HEK293T (cell line): ENCODE data around the gene DHRS12.

ENCODE experiments used
- CTCF ChIA-PET: fragments of 350-600 bp; formaldehyde crosslinking; extraction: SDS; loops from one replicate; lab custom pipeline; 2021; ENCODE audit warnings: antibody characterized with exemption, inconsistent platforms; lab: Yijun Ruan, JAX
- POLR2A ChIA-PET: fragments of 350-600 bp; formaldehyde crosslinking; extraction: SDS; loops from one replicate; lab custom pipeline; 2020; ENCODE audit warnings: antibody characterized with exemption, inconsistent platforms; lab: Yijun Ruan, JAX
- DNase-seq: peaks from one replicate; pipeline ENCODE4 v3.0.0; 2012; ENCODE audit warnings: mixed read lengths; ENCODE audit errors: extremely low spot score
- ARNT ChIP-seq: fragments of 450-650 bp; IDR thresholded peaks from 2 replicates; pipeline ENCODE4 v1.6.1; 2017; ENCODE audit warnings: mild to moderate bottlenecking
- BHLHE40 ChIP-seq: fragments of 450-650 bp; IDR thresholded peaks from 2 replicates; pipeline ENCODE4 v1.6.1; 2016; ENCODE audit warnings: mild to moderate bottlenecking, moderate library complexity, borderline replicate concordance
- CTBP1 ChIP-seq: fragments of 450-650 bp; IDR thresholded peaks from 2 replicates; pipeline ENCODE4 v1.6.1; 2016; ENCODE audit warnings: borderline replicate concordance
- FOXA1 ChIP-seq: fragments of 450-650 bp; IDR thresholded peaks from 2 replicates; pipeline ENCODE4 v1.6.1; 2016; ENCODE audit warnings: mild to moderate bottlenecking
- FOXM1 ChIP-seq: fragments of 450-650 bp; IDR thresholded peaks from 2 replicates; pipeline ENCODE4 v1.6.1; 2017; ENCODE audit warnings: mild to moderate bottlenecking, borderline replicate concordance
- HDGF ChIP-seq: fragments of 450-650 bp; IDR thresholded peaks from 2 replicates; pipeline ENCODE4 v1.6.1; 2017; ENCODE audit warnings: antibody characterized with exemption, borderline replicate concordance
- L3MBTL2 ChIP-seq: fragments of 450-650 bp; conservative IDR thresholded peaks from 2 replicates; pipeline ENCODE4 v1.6.1; 2016; ENCODE audit warnings: mild to moderate bottlenecking
- LEF1 ChIP-seq: fragments of 450-650 bp; IDR thresholded peaks from 2 replicates; pipeline ENCODE4 v1.6.1; 2017; ENCODE audit warnings: mild to moderate bottlenecking, borderline replicate concordance
- NFRKB ChIP-seq: fragments of 450-650 bp; IDR thresholded peaks from 2 replicates; pipeline ENCODE4 v1.6.1; 2016; ENCODE audit warnings: mild to moderate bottlenecking, moderate library complexity
- SP1 ChIP-seq: fragments of 450-650 bp; IDR thresholded peaks from 2 replicates; pipeline ENCODE4 v1.6.1; 2017
- SUZ12 ChIP-seq: fragments of 450-650 bp; IDR thresholded peaks from 2 replicates; pipeline ENCODE4 v1.6.1; 2016; ENCODE audit warnings: mild to moderate bottlenecking
- TARDBP ChIP-seq: fragments of 450-650 bp; IDR thresholded peaks from 2 replicates; pipeline ENCODE4 v1.6.1; 2016
- ZNF384 ChIP-seq: fragments of 450-650 bp; IDR thresholded peaks from 2 replicates; pipeline ENCODE4 v1.6.1; 2016
- TF ChIP-seq, protein P1 (sequence below): fragments of 450-650 bp; IDR thresholded peaks from 2 replicates; pipeline ENCODE4 v1.6.1; 2016

Gene DHRS12

DNA sequence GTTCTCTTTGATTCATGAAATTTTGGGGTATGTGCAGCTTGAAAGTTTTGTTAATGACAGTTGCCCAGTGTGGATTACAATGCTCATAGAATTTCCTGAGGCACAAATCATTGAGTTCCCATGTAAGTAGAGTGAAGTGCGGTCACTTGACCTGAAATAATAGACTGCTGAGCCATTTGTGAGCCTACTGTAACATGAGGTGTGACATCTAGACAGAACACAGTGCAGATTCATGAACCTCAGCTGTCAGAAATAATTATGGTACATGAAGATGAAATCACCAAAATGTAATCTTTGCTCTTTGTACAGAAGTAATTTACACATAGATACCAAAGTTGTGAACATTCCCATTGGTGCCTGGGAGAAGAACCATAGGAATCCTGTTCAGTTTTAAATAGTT lies 84.6 kb downstream of the DHRS12 start:
- ChIA-PET POLR2A (no interaction called here), CTCF (no interaction called here)
- no peak for DNase-seq
- TF ChIP-seq NFRKB (no peak), ARNT (no peak), ZNF384 (no peak), HDGF (no peak), FOXA1 (no peak), SUZ12 (no peak), FOXM1 (no peak), LEF1 (no peak), BHLHE40 (no peak), CTBP1 (no peak), TARDBP (no peak), SP1 (no peak), L3MBTL2 (no peak)
- TF ChIP-seq, protein P1, sequence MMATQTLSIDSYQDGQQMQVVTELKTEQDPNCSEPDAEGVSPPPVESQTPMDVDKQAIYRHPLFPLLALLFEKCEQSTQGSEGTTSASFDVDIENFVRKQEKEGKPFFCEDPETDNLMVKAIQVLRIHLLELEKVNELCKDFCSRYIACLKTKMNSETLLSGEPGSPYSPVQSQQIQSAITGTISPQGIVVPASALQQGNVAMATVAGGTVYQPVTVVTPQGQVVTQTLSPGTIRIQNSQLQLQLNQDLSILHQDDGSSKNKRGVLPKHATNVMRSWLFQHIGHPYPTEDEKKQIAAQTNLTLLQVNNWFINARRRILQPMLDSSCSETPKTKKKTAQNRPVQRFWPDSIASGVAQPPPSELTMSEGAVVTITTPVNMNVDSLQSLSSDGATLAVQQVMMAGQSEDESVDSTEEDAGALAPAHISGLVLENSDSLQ = no peak
